ENCODE data around the gene FAM227B.

DNA sequence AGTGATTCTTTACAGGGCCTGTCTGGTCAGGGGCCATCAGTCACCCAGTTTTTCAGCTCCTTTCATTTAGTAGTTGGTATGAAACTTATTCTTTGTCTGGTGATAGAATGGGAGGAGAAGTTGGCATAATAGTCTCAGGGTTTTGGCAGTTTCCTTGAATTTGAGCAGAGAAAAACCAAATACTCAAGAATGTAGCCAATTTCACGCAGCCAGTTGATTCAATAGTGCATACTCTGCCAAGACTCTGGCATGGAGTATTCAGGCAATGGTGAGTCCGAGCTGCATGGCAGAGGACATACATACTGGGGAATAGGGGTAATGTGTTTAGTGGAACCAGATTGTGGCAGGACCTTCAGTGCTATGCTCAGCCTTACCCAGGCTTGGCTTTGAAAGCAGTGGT, 332.2 kb downstream of the FAM227B start:
- no peak for TF ChIP-seq POLR2A (IDR thresholded peaks at IDR 0.05; ENCODE audit: low read depth, low read length)
- TF ChIP-seq POLR2AphosphoS5 (IDR thresholded peaks at IDR 0.05; ENCODE audit: low read depth, low read length): no peak
